ENCODE data around the gene SNTA1.
"Not testable (repeated sequence)": the region's sequence is repeated elsewhere in the genome, so short reads cannot be mapped to it uniquely, and the experiment has no call there.

SNTA1 gene
- total RNA-seq = 1.7 to 8.5 (median 3.3) reads per million in 18 experiments

GRCh38 chr20:33443512-33444239, at the start of gene SNTA1:
Gene SNTA1, minus strand, starts transcription at chr20:33443763. Its CDS starts 143 bp downstream, at chr20:33443620.
- peak; percentile 62 to 79 for DNase-seq

DNA sequence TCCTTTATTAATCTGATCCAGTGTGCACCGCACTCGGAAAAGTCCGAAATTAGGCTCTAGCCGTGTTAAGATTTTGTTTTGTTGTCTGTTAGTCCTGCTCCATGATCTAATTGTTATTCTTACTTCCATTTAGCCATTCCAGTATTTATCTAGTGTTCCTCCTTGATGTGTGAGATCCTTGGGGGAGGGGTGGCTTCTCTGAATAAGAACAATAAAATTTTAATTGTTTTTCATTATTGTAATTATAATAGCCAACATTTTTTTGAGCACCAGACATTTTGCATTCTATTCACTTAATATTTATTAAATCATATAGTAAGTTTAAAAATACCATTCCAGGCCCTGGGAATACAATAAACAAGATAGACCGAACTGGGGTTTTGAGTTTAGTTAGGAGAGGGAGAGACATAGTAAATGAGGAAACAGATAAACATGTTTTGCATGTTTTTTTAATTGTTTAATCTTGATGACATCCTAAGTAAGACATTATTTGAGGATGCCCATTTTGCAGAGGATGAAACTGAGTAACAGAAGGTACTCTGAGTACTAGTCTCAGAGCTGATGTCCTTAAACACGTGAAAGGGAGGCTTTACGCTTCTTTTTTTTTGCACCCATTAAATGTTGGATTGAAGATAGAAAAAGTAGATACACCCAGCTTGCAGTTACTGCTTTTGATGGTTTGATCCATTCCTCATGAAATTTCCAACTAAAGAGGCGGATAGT, 47.5 kb upstream of the SNTA1 start:
- DNase-seq = no peak

DNA sequence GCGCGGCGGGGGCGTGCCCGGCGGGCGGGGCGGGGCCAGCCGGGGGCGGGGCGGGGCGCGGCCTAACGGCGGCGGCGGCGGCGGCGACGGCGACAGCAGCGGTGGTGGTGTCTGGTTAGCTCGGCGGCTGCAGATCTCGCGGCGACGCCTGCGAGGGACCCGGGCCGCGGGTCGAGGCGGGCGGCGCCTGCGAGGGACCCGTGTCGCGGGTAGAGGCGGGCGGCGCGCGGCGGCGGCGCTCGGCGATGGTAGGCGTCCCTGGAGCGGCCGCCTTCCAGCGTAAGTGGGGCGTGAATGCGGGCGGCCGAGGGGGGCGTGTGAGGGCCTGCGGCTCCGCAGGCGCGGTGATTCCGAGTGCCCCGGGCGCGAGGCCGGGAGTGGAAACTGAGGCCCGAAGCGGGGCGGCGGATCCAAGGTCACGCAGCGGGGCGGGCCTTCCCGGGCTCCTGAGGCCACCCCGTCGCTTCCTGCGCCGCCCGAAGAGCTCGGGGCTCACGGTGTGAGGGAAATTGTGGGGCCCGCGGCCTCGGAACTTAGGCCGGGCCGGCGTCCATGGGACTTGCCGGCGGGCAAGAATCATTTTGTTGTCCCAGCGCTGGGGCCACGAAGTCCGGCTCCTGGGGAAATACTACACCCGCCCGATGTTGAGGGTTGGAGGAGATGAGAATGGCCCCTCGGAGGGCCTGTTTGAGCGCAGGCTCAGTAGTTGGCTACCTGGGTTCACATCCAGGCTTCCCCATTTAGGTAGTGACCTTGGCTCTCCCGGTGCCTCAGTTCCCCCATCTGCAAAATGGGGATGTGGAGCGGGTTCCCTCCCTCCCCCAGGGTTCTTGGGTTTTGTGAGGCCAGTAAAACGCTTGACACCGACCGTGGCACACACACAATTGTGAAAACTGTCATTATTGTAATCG, 46.7 kb upstream of the SNTA1 start, which contains the start of gene CBFA2T2:
Gene CBFA2T2, plus strand, starts transcription at position 74 of the 911 bp plus-strand sequence. Its CDS starts 172 bp downstream, at position 246.
- DNase-seq = peak; percentile 4 to 39

DNA sequence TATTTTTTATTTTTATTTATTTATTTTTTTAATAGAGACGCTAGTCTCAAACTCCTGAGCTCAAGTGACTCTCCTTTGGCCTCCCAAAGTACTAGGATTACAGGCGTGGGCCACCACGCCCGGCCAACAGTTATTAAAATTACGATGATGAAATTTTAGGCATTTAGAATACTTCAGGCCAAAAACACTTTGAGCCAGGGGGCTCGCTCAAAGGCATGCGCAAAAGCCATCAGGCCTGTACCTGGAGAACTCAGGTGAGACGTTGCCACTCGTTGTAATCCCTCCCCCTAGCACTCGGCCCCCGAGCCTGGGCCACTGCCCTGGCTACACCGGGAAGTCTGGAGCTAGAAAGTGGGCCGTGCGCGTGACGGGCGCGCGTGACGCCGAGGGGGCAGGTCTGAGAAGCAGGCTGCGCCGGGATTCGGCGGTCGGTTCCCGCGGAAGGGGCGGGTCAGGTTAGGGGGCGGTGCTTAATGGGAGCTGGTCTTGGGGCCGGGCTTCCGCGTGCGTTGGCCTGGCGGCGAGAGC, 46.0 kb upstream of the SNTA1 start:
- DNase-seq = peak; percentile 99

GRCh38 chr20:33488661-33489494, 45.3 kb upstream of the SNTA1 start:
- DNase-seq = peak in 1 of 2 donors; percentile 8

DNA sequence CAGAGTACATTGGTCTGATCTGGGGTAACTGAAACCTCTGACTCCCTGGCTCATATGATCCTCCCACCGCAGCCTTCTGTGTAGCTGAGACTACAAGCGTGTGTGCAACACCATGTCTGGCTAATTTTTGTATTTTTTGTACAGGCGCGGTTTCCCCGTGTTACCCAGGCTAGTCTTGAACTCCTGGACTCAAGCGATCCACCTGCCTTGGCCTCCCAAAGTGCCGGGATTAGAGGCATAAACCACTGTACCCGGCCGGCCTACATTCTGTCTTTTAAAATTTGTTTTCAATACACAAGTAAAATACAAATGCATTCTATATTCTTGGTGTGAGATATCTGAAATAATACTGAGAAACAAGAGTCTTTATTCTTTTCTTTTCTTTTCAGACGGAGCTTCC, 44.6 kb upstream of the SNTA1 start:
- DNase-seq = no peak

- not testable (repeated sequence) for DNase-seq
These were observed 39.6 kb upstream of the SNTA1 start for GRCh38 chr20:33483186-33483585.

GRCh38 chr20:33482581-33482980, 39.0 kb upstream of the SNTA1 start:
- no peak for DNase-seq

GRCh38 chr20:33481431-33481941, 37.9 kb upstream of the SNTA1 start:
- no peak for DNase-seq

GRCh38 chr20:33480048-33480447, 36.5 kb upstream of the SNTA1 start:
- DNase-seq = no peak

GRCh38 chr20:33477386-33478234, 34.0 kb upstream of the SNTA1 start:
- no peak for DNase-seq

GRCh38 chr20:33475381-33476152, 32.0 kb upstream of the SNTA1 start:
- DNase-seq = no peak

GRCh38 chr20:33474963-33475362, 31.4 kb upstream of the SNTA1 start:
- no peak for DNase-seq

DNA sequence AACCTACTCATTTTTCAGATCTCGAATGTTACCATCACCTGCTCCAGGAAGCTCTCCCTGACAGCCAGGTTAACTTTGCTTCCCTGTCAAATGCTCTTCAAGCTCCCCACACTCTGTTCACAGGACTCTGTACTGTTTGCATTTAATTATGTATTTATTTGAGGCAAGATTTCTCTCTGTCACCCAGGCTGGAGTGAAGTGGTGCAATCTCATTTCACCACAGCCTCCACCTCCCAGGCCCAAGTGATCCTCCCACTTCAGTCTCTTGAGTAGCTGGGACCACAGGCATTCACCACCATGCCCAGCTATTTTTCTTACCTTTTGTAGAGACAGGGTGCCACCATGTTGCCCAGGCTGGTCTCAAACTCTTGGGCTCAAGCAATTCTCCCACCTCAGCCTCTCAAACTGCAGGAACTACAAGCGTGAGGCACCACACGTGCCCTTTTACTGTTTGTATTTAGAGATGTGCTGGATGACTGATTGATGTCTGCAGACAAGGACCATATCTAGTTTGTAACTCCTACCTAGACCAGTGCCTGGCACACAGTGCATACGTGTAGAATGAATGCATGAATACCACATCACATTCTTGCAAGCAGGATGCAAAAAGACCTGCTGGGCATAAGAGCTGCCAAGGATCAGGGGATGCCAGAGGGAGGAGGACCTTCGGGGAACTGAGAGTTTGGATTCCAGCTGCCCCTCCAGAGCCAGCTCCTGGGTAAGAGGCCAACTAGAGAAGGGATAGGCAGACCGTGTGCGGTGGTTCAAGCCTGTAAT, 30.7 kb upstream of the SNTA1 start:
- DNase-seq = peak; percentile 25 to 35

GRCh38 chr20:33472868-33473435, 29.4 kb upstream of the SNTA1 start:
- no peak for DNase-seq

- DNase-seq = no peak
These were observed 27.3 kb upstream of the SNTA1 start for GRCh38 chr20:33470866-33471265.

- DNase-seq = no peak
These were observed 26.9 kb upstream of the SNTA1 start for GRCh38 chr20:33470457-33470856.

- DNase-seq = no peak
These were observed 22.7 kb upstream of the SNTA1 start for GRCh38 chr20:33466303-33466646.

Measured in inflammatory macrophage (primary cell).